SKM-1 treated with dmso at 0.1 percent for 144 hours (cell line): ENCODE data around the gene POU2AF1.
"Not testable (repeated sequence)": the region's sequence is repeated elsewhere in the genome, so short reads cannot be mapped to it uniquely, and the experiment has no call there.

Experiments used
- DNase-seq: peaks from one replicate; lab custom pipeline; 2025; ENCODE audit not compliant: unreplicated experiment; lab: John Stamatoyannopoulos, UW

POU2AF1 gene

GRCh38 chr11:111409915-111410314 is 30.8 kb upstream of the POU2AF1 start:
- DNase-seq, result peak; percentile 83

GRCh38 chr11:111408789-111409727 is 30.0 kb upstream of the POU2AF1 start:
- DNase-seq, result no peak

- DNase-seq, result no peak
Observed at GRCh38 chr11:111407652-111408051, 28.6 kb upstream of the POU2AF1 start.

- no peak for DNase-seq
Observed at GRCh38 chr11:111406589-111406988, 27.5 kb upstream of the POU2AF1 start.

- no peak for DNase-seq
Observed at GRCh38 chr11:111406091-111406490, 27.0 kb upstream of the POU2AF1 start.

GRCh38 chr11:111405551-111405950 is 26.5 kb upstream of the POU2AF1 start:
- DNase-seq, result no peak

- no peak for DNase-seq
Observed at GRCh38 chr11:111403051-111403726, 24.1 kb upstream of the POU2AF1 start.

- no peak for DNase-seq
Observed at GRCh38 chr11:111402411-111402810, 23.3 kb upstream of the POU2AF1 start.

- DNase-seq, result not testable (repeated sequence)
Observed at GRCh38 chr11:111401957-111402356, 22.9 kb upstream of the POU2AF1 start.

- no peak for DNase-seq
Observed at GRCh38 chr11:111400595-111400994, 21.5 kb upstream of the POU2AF1 start.

- no peak for DNase-seq
Observed at GRCh38 chr11:111399187-111400031, 20.3 kb upstream of the POU2AF1 start.

GRCh38 chr11:111397034-111397433 is 18.0 kb upstream of the POU2AF1 start:
- DNase-seq, result no peak

GRCh38 chr11:111395749-111396148 is 16.7 kb upstream of the POU2AF1 start:
- no peak for DNase-seq

- no peak for DNase-seq
Observed at GRCh38 chr11:111395081-111395480, 16.0 kb upstream of the POU2AF1 start.

GRCh38 chr11:111394147-111394546 is 15.1 kb upstream of the POU2AF1 start:
- DNase-seq, result not testable (repeated sequence)

- DNase-seq, result no peak
Observed at GRCh38 chr11:111393585-111393984, 14.5 kb upstream of the POU2AF1 start.

GRCh38 chr11:111393096-111393495 is 14.0 kb upstream of the POU2AF1 start:
- no peak for DNase-seq

- no peak for DNase-seq
Observed at GRCh38 chr11:111392552-111392951, 13.5 kb upstream of the POU2AF1 start.

GRCh38 chr11:111391328-111392124 is 12.5 kb upstream of the POU2AF1 start:
- DNase-seq, result no peak

- no peak for DNase-seq
Observed at GRCh38 chr11:111388842-111389241, 9.8 kb upstream of the POU2AF1 start.
